ENCODE results near the gene SLC30A4. TPM values are rescaled to one million over a fixed set of nuclear protein-coding genes. Genes with fewer than 3 reads are reported as not detected.
A peak's percentile ranks its signal among the peaks of the same experiment; 100 is the strongest.

The SLC30A4 gene
- total and polyA plus RNA-seq, 4 experiments from 2014 or later, result 2.5 to 3.8 (median 3.2) TPM

- no peaks in the 10 kb centered on the region for H3K4me1 ChIP-seq (ENCODE audit: insufficient read depth, low read length)
- CTCF ChIA-PET (ENCODE audit: partially characterized antibody), result interaction anchor here (2.0 kb wide), 1 partner anchor 11 kb away, joined by 5 read pairs; no protein-coding TSS in a partner anchor
- peaks cover 18 to 28% of the 10 kb centered on the region in 2 donors for H3K27me3 Mint-ChIP-seq
Measured at GRCh38 chr15:45468294-45468693, 54.3 kb downstream of the SLC30A4 start.

GRCh38 chr15:45458746-45459403, 63.7 kb downstream of the SLC30A4 start:
- Histone ChIP-seq H3K27ac (ENCODE audit: low read depth, low read length) (no peak overlapping the region), H3K36me3 (ENCODE audit: insufficient read depth, low read length) (no peaks in the 10 kb centered on the region), H3K27me3 (ENCODE audit: insufficient read depth, low read length) (no peaks in the 10 kb centered on the region), H3K4me3 (ENCODE audit: low read length in 2 of 2) (no peak overlapping the region), H3K4me1 (ENCODE audit: insufficient read depth, low read length) (peaks cover 47% of the 10 kb centered on the region), H3K9me3 (ENCODE audit: control insufficient read depth in 1 of 2, low read length in 2 of 2) (no peaks in the 10 kb centered on the region)
- Mint-ChIP-seq H3K9me3 (peaks cover 0 to 3% (median 0%) of the 10 kb centered on the region in 8 donors), H3K27me3 (no peaks in the 10 kb centered on the region), H3K4me1 (peaks cover 34 to 48% (median 38%) of the 10 kb centered on the region in 4 donors), H3K4me3 (peak overlapping the region; percentile 48 to 94 (median 65)), H3K27ac (peak overlapping the region in 3 of 7 donors; percentile 1 to 89 (median 22)), H3K36me3 (peaks cover 0 to 3% of the 10 kb centered on the region in 2 donors)
- DNase-seq, result peak; percentile 72 to 83 (median 78)
- POLR2A ChIA-PET (ENCODE audit: partially characterized antibody), result interaction anchor here (0.7 to 1.8 kb wide), 4 partner anchors 128 to 178 kb away, joined by 3 to 6 read pairs (median 3); partner anchors contain the start of gene BLOC1S6
- intact Hi-C loops (cut with micrococcal nuclease), result loop anchor here (1.0 to 2.0 kb wide), 5 partner anchors 64 to 259 kb away; partner anchors contain the start of genes BLOC1S6 and SLC30A4
- CTCF ChIA-PET (ENCODE audit: partially characterized antibody), result interaction anchor here (0.9 to 7.6 kb wide), 20 partner anchors 8 to 296 kb away, joined by 3 to 137 read pairs (median 4); partner anchors contain the start of gene BLOC1S6

More at GRCh38 chr15:45468294-45468693, 54.3 kb downstream of the SLC30A4 start:
- no peaks in the 10 kb centered on the region for H3K36me3 ChIP-seq (ENCODE audit: insufficient read depth, low read length)
- H3K27ac ChIP-seq (ENCODE audit: low read depth, low read length), result no peak overlapping the region
- no peaks in the 10 kb centered on the region for H3K4me1 Mint-ChIP-seq
- POLR2A ChIA-PET (ENCODE audit: partially characterized antibody), result no interaction called here
- H3K27ac Mint-ChIP-seq, result no peak overlapping the region
- H3K4me3 Mint-ChIP-seq, result no peak overlapping the region
- H3K9me3 ChIP-seq (ENCODE audit: control insufficient read depth in 1 of 2, low read length in 2 of 2), result no peaks in the 10 kb centered on the region
- H3K4me3 ChIP-seq (ENCODE audit: low read length in 2 of 2), result no peak overlapping the region
- no peak for DNase-seq
- peaks cover 0 to 4% (median 0%) of the 10 kb centered on the region in 8 donors for H3K9me3 Mint-ChIP-seq
- no peaks in the 10 kb centered on the region for H3K27me3 ChIP-seq (ENCODE audit: insufficient read depth, low read length)
- no peaks in the 10 kb centered on the region for H3K36me3 Mint-ChIP-seq
- intact Hi-C loops (cut with micrococcal nuclease), result no loop called here

DNA sequence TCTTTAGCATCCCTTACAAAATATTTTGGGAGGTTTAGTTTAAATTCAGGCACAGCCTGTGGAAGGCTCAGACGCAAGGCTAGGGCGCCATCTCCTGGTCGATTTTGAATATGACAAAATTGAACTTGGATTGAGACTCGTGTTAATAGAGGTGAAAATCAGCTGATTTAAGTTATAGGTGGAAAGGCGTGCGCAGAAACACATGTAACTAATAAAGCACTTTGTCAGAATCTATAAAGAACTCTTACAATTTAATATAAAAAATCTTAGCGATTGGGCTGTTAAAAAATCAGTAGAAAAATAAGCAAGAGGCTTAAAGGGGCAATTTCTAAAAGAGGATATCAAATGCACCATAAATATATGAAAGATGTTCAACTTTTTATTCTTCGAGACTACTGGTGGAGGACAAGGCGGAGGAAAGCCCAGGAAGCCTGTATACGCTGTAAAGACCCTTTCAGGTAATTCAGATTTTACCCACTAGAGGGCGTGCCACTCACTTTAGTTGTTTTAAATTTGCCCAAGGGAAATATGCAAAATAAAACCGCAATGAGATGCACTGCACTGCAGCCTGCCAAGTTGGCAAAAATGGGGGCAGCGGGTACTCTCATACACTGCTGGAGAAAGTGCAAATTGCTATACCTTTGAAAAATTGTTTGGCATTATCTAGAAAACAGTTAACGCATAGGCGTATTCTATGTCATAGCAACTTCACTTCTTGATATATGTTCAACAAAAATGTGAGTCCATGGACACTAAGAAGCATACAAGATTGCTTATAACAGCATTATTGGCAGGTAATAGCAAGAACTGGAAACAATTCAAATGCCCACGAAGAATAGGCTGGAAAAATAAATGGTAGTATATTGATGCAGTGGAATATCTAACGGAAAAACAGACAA, 64.7 kb downstream of the SLC30A4 start:
- H3K27ac Mint-ChIP-seq, result peak overlapping the region; percentile 89 to 98 (median 96)
- H3K27me3 ChIP-seq (ENCODE audit: insufficient read depth, low read length), result no peaks in the 10 kb centered on the region
- CTCF ChIA-PET (ENCODE audit: partially characterized antibody), result interaction anchor here (0.7 to 7.6 kb wide), 41 partner anchors 11 to 299 kb away, joined by 3 to 137 read pairs (median 4); partner anchors contain the start of genes BLOC1S6 and SQOR
- H3K4me3 Mint-ChIP-seq, result peak overlapping the region; percentile 86 to 94 (median 88)
- H3K4me3 ChIP-seq (ENCODE audit: low read length in 2 of 2), result peak overlapping the region; percentile 21 to 51
- no peaks in the 10 kb centered on the region for H3K36me3 ChIP-seq (ENCODE audit: insufficient read depth, low read length)
- H3K27ac ChIP-seq (ENCODE audit: low read depth, low read length), result peak overlapping the region; percentile 61
- peak; percentile 79 to 84 (median 81) for DNase-seq
- H3K9me3 ChIP-seq (ENCODE audit: control insufficient read depth in 1 of 2, low read length in 2 of 2), result no peaks in the 10 kb centered on the region
- POLR2A ChIA-PET (ENCODE audit: partially characterized antibody), result interaction anchor here (0.9 to 1.8 kb wide), 7 partner anchors 28 to 258 kb away, joined by 3 to 9 read pairs (median 4); partner anchors contain the start of gene BLOC1S6
- H3K4me1 Mint-ChIP-seq, result peaks cover 34 to 51% (median 41%) of the 10 kb centered on the region in 4 donors
- no peaks in the 10 kb centered on the region for H3K27me3 Mint-ChIP-seq
- no peaks in the 10 kb centered on the region for H3K9me3 Mint-ChIP-seq
- H3K36me3 Mint-ChIP-seq, result peaks cover 0 to 3% of the 10 kb centered on the region in 2 donors
- intact Hi-C loops (cut with micrococcal nuclease), result loop anchor here (1.0 to 2.0 kb wide), 10 partner anchors 28 to 331 kb away; partner anchors contain the start of genes BLOC1S6 and SLC30A4
- peaks cover 48% of the 10 kb centered on the region for H3K4me1 ChIP-seq (ENCODE audit: insufficient read depth, low read length)

DNA sequence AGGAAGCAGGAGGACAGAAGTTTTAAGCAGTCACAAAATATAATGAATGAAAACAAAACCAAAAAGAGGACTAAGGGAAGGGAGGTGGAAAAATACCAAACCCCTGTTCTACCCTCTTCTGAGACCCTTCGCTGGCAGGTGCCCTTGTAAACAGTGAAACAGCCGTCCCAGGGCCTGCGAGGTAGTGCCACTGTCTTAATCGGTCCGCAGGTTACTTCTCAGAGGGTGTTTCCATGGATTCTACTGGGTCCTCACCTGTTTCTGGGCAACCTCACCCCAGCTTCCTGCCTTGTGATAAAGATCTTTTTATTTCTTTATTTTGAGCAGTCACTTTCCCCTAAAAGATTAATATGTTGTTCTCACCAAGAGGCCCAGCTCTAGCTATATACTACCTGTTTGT, 65.3 kb downstream of the SLC30A4 start:
- H3K4me1 Mint-ChIP-seq, result peaks cover 34 to 51% (median 41%) of the 10 kb centered on the region in 4 donors
- intact Hi-C loops (cut with micrococcal nuclease), result loop anchor here (1.0 to 2.0 kb wide), 5 partner anchors 27 to 330 kb away; a partner anchor contains a TSS
- peak overlapping the region; percentile 86 to 94 (median 88) for H3K4me3 Mint-ChIP-seq
- peak overlapping the region; percentile 89 to 98 (median 96) for H3K27ac Mint-ChIP-seq
- CTCF ChIA-PET (ENCODE audit: partially characterized antibody), result interaction anchor here (0.7 to 7.6 kb wide), 34 partner anchors 12 to 299 kb away, joined by 3 to 137 read pairs (median 4); partner anchors contain the start of gene SQOR
- peak in 1 of 5 donors; percentile 67 for DNase-seq
- no peaks in the 10 kb centered on the region for H3K9me3 Mint-ChIP-seq
- POLR2A ChIA-PET (ENCODE audit: partially characterized antibody), result interaction anchor here (1.0 to 1.6 kb wide), 5 partner anchors 27 to 258 kb away, joined by 3 to 9 read pairs (median 4); partner anchors contain the start of gene BLOC1S6
- H3K36me3 ChIP-seq (ENCODE audit: insufficient read depth, low read length), result no peaks in the 10 kb centered on the region
- H3K36me3 Mint-ChIP-seq, result peaks cover 0 to 3% of the 10 kb centered on the region in 2 donors
- H3K27ac ChIP-seq (ENCODE audit: low read depth, low read length), result peak overlapping the region; percentile 61
- peak overlapping the region in 1 of 2 donors; percentile 51 for H3K4me3 ChIP-seq (ENCODE audit: low read length in 2 of 2)
- no peaks in the 10 kb centered on the region for H3K9me3 ChIP-seq (ENCODE audit: control insufficient read depth in 1 of 2, low read length in 2 of 2)
- H3K4me1 ChIP-seq (ENCODE audit: insufficient read depth, low read length), result peaks cover 48% of the 10 kb centered on the region
- H3K27me3 Mint-ChIP-seq, result no peaks in the 10 kb centered on the region
- no peaks in the 10 kb centered on the region for H3K27me3 ChIP-seq (ENCODE audit: insufficient read depth, low read length)

DNA sequence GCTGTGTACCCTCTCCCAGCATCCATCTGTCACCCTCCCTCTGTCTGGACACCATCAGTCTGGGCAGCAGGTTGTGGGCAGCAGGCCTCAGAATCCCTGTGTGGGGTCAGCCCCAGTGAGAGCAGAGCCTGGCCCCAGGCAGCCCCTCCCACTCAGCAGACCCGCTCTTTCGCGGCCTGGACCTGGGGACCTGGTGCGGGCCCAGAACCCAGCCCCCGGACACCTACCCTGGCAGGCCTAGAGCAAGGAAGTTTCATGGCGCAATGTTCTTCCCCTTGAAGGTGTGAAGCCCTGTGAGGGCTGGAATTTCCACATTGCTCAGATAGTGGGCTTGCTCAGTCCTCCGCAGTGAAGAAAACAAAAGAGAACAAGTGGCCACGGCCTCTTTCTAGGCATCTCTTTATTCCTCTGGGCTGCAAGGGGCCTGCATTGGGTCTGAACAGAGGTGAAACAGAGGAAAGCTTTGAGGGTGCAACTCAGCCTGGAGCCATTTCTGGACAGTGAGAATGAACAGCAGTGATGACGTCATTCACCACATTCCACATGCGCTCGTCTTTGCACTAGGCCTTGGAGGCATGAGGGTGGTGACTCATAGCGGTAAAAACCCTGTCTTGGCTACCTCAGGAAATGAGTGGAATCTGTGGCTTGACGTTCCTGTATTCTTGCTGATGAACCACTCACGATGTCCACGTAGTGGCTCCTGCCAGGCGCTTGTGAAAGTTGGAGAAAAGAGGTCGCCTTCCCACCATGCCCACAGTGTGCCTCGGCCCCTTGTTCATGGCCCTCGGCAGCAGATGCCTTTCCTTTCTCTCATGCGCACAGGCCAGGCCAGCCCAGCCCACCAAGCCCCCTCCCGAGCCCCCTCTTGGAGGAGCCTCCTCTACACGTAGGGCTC, 66.1 kb downstream of the SLC30A4 start:
- Mint-ChIP-seq H3K4me3 (peak overlapping the region in 7 of 8 donors; percentile 59 to 88 (median 76)), H3K4me1 (peaks cover 34 to 51% (median 41%) of the 10 kb centered on the region in 4 donors), H3K27ac (peak overlapping the region; percentile 89 to 98 (median 96)), H3K27me3 (no peaks in the 10 kb centered on the region), H3K9me3 (no peaks in the 10 kb centered on the region), H3K36me3 (peaks cover 0 to 3% of the 10 kb centered on the region in 2 donors)
- POLR2A ChIA-PET (ENCODE audit: partially characterized antibody), result interaction anchor here (1.0 to 1.6 kb wide), 4 partner anchors 26 to 257 kb away, joined by 3 to 9 read pairs (median 4); partner anchors contain the start of gene BLOC1S6
- Histone ChIP-seq H3K27me3 (ENCODE audit: insufficient read depth, low read length) (no peaks in the 10 kb centered on the region), H3K36me3 (ENCODE audit: insufficient read depth, low read length) (no peaks in the 10 kb centered on the region), H3K9me3 (ENCODE audit: control insufficient read depth in 1 of 2, low read length in 2 of 2) (no peaks in the 10 kb centered on the region), H3K4me1 (ENCODE audit: insufficient read depth, low read length) (peaks cover 48% of the 10 kb centered on the region), H3K4me3 (ENCODE audit: low read length in 2 of 2) (no peak overlapping the region), H3K27ac (ENCODE audit: low read depth, low read length) (peak overlapping the region; percentile 61)
- DNase-seq, result peak; percentile 68 to 94 (median 75)
- intact Hi-C loops (cut with micrococcal nuclease), result loop anchor here (1.0 to 2.0 kb wide), 5 partner anchors 26 to 330 kb away; a partner anchor contains a TSS
- CTCF ChIA-PET (ENCODE audit: partially characterized antibody), result interaction anchor here (0.7 to 7.6 kb wide), 30 partner anchors 13 to 298 kb away, joined by 3 to 137 read pairs (median 4); partner anchors contain the start of gene SQOR

All from CD4-positive, alpha-beta memory T cell (primary cell).